GM12891 (cell line): ENCODE results near the gene SHLD2.
"Not testable (repeated sequence)": the region's sequence is repeated elsewhere in the genome, so short reads cannot be mapped to it uniquely, and the experiment has no call there.

ENCODE experiments used
- DNase-seq: peaks from one replicate; pipeline ENCODE4 v3.0.0; 2011; ENCODE audit warnings: low spot score; ENCODE audit not compliant: insufficient read length
- FAIRE-seq: peaks from 2 replicates; lab custom pipeline; 2011; peaks lifted over from hg19 to GRCh38; lab: Jason Lieb, UNC
- SPI1 ChIP-seq: IDR thresholded peaks from 2 replicates; pipeline ENCODE4 v1.6.1; 2011; ENCODE audit warnings: low read depth, low read length, control low read depth

SHLD2 gene

DNA sequence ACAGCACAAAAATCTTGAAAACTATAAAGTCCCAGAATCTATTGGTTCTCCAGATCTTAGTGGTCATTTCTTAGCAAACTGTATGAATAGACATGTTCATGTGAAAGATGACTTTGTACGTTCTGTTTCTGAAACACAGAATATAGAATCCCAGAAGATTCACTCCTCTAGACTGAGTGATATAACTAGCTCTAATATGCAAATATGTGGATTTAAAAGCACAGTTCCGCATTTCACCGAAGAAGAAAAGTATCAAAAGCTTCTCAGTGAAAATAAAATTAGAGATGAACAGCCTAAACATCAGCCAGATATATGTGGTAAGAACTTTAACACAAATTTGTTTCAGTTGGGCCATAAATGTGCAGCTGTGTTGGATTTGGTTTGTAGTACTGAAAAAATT lies 56.5 kb downstream of the SHLD2 start:
- not testable (repeated sequence) for FAIRE-seq
- peak; percentile 68 for TF ChIP-seq SPI1

DNA sequence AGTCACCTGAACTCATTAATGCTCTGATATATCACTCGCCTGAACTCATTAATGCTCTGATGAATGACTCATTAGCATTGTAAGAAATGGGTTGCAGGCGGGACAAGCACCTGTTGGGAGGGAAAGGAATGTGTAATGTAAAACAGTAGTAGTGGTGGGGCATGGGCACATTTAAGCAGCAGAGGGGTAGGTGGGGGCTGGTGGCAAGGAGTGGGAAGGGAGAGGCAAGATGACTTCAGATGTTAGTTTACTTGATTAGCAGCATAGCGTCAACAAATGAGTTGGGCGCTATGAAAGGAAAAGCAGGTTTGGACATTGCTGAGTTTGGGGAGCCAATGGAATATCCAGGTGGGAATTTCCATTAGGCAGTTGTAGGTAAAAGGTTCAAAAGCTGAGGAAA lies 61.8 kb downstream of the SHLD2 start:
- not testable (repeated sequence) for FAIRE-seq, DNase-seq

More for the DNA sequence above, 56.5 kb downstream of the SHLD2 start:
- DNase-seq = not testable (repeated sequence)

DNA sequence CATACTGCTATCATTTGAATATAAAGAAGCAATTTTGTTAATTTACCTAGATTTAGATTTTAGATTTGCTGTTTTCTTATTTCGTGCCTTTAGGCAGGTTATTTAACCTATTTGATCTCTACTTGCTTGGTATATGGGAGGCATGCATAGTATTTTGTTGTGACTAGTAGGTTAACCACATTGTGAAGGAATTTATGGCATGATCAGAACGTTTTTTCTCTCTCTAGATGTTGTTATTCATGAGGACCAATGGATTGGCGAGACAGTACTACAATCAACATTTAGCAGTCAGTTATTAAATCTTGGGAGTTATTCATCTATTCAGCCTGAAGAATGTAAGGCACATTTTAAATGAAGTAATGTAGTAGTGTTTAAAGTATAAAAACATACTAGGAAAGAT lies 62.8 kb downstream of the SHLD2 start:
- FAIRE-seq, DNase-seq: not testable (repeated sequence)

DNA sequence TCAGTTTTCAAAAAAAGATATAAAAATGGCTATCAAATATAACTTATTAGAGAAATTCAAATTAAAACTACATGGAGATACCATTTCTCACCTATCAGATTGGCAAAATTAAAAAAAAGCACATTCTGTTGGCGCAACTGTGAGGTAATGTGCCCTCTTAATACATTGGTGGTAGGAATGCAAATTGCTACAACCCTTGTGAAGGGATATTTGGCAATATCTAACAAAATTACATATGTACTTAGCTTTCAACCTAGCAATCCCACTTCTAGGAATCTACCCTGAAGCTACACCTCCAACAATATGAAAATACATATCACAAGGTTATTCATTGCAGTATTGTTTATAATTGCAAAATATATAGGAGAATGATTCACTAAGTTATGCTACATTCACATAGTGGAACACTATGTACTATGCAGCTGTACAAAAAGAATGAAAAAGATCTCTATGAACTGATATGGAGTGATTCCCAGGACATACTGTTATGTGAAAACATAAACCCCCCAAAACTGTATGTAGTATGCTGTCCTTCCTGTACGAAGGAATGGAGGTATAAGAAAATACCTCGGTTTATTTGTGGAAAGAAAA lies 67.8 kb downstream of the SHLD2 start:
- FAIRE-seq, DNase-seq: not testable (repeated sequence)

DNA sequence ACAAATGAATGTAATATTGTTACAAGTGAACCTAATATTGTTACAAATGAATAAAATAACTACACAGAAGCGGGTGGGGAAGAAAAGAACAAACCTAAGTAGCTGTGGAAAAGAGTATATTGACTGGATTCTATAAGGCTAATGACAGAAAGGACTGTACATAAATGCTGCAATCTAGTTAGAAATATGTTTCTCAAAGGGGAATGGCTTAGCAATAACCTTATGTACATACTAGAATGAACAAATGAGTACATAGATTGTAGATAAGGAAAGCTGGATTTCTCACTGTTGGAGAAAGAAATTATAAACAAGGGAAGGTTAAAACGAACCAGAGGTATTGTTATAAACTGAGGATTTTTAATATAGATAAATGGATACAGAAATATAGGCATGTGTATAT lies 68.4 kb downstream of the SHLD2 start:
- DNase-seq, FAIRE-seq: not testable (repeated sequence)

DNA sequence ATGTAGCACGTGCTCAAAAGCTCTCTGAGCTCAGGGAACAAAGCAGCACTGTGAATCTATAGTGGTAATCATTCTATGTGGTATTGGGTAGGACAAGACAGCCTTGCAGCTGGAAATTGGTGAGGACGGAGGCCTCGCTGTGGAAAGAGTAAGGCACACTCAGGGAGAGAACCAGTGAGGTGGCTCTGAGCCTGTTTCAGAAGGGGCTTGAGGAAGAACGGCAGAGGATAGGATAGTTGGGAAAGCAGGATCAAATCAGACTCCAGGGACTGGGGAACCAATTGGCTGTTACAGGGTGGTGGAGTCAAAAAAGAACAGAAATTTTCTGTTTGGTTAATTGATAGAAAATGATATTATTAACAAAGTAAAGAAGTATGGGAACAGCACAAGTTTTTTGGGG lies 74.9 kb downstream of the SHLD2 start:
- not testable (repeated sequence) for FAIRE-seq

DNA sequence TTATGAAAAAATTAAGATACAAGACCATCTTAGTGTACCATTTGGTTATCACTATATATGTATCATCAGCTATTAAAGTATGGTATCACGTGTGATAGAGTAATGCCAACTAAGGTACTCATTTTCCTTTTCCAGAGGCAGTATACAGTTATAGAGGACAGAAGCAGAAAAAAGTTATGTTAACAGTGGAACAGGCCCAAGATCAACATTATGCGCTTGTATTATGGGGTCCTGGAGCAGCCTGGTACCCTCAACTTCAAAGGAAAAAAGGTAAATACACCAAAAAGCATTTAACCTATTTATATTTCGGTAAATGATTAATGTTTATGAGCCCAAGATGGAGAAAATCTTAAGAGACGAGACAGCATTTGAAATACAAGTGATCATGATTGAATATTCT lies 75.7 kb downstream of the SHLD2 start:
- FAIRE-seq = not testable (repeated sequence)

More for the DNA sequence above, 74.9 kb downstream of the SHLD2 start:
- DNase-seq = not testable (repeated sequence)

DNA sequence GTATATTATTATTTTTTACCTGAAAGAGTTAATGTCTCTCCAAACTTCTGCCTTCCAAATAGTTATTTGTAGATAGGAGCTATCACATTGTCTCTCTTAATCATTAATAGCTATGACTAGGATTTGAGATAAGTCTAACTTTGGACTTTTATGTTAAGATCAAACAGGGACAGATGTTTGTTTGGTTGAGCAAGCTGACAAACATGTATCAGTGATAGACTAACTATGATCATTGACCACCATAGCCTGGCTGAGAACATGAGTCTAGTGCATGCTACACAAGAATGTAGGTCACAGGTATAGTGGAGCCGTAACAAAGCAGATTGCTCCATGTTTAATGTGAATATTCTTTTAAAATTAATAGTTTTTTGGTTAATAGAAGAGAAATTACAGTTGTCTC lies 76.7 kb downstream of the SHLD2 start:
- not testable (repeated sequence) for FAIRE-seq

More for the DNA sequence above, 75.7 kb downstream of the SHLD2 start:
- not testable (repeated sequence) for DNase-seq

DNA sequence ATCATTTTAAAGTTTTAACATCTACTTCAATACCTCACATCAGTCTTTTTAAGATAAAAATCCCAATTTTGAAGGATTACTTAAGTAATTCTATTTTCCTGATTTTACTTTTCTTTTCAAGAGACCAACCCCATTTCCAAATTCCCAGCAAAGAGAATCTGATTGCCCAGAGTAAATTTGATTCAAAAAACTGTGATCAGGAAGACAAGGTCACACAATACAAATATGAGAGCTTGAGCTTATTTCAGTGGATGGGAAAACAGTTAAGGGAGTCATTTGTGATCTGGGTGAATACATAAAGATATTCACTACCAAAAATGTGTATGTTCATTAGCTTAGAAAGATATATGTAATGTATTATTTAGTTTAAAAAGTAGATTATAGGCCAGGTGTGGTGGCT lies 77.2 kb downstream of the SHLD2 start:
- FAIRE-seq, DNase-seq: not testable (repeated sequence)

More for the DNA sequence above, 76.7 kb downstream of the SHLD2 start:
- not testable (repeated sequence) for DNase-seq

DNA sequence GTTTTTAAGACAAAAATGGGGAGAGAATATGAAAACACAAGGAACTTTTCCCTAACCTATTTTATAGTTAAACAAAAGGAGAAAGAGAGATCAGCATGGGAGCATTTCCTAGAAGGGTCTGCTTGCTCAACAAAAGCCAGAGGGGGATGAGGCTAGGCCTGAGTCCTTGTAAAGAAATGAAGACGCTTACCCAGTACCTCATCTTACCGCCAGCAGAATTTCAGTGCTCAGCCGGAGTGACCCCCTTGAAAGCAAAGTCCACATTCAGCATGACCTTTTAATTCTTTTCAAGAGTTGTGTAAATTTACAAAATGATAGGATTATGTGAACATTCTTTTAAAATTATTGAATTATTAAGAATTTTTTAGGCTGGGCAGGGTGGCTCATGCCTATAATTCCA lies 82.6 kb downstream of the SHLD2 start:
- not testable (repeated sequence) for FAIRE-seq, DNase-seq

DNA sequence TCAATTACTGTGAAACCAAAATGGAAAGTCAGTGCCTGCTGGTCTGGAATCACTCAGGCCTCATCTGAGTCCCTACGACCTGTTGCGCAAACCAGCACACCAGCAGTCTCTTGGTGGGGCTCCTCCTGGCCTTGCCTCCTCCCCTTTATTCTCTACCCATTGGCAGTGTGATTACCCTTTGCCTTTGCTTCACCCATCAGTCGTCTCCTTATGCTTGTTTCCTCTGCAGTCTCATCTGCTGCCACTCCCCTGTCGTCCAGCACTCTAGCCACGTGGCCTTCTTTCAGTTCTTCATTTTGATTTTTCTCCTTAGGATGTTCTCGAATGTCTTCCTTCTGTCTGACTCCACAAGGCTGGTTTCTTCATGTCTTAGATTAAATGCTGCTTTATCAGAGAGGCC lies 89.4 kb downstream of the SHLD2 start:
- not testable (repeated sequence) for FAIRE-seq, DNase-seq
- TF ChIP-seq SPI1 = peak; percentile 70

DNA sequence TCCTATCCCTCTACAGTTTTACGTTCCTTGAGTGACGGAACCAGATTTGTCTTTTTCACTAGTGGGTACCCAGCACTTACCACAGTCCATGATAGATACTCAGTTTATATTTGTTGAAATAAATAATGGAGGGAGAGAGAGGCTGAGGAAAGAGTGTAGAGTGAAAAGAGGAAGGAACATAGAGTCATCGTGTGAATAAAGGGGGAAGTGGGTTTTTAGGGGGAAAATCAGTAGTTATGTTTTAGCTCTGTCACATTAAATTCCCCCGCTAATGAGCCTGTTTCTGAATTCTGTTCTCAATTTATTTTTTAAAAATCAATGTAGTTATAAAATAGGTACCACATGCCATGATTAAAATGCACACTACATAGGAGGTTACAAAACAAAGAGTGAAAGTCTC lies 91.0 kb downstream of the SHLD2 start:
- TF ChIP-seq SPI1 = peak; percentile 40; the same call in 1 of the 2 replicates
- not testable (repeated sequence) for DNase-seq, FAIRE-seq

DNA sequence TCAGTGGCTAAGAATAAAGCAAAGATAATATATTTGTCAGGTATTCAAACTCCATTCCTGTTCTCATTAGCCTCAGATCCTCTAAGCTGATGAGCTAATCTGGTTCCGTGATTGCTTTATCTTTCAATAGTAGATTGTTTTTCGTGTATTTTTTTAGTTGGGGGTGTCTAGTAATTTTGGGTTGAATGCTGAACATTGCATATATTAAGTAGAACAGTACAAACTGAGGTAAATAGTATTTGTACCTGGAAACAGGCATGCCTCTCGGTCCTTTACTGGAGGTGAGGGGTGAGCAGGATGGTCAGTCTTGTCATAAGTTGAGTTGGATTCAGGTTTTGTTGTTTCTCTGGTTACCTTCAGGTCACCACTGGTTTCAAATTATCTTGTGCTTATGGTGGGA lies 92.6 kb downstream of the SHLD2 start:
- FAIRE-seq, DNase-seq: not testable (repeated sequence)

DNA sequence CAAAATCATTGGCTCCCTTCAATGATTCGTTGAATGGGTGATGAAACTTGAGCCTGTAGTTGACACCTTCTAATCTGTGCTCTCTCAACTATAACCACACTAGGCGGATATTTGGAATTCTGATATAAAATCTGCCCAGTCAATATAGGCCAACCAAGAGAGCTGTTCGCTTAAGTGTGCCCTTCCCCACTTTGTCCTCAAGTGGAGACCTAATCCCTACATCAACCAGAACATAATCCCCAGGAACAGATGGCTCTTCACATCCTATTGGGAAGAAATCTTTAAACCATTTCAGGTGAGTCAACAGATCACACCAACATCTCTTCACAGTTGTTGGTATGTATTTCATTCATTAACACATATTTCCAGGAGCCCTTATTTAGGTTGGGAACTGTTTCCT lies 96.8 kb downstream of the SHLD2 start:
- not testable (repeated sequence) for DNase-seq, FAIRE-seq

DNA sequence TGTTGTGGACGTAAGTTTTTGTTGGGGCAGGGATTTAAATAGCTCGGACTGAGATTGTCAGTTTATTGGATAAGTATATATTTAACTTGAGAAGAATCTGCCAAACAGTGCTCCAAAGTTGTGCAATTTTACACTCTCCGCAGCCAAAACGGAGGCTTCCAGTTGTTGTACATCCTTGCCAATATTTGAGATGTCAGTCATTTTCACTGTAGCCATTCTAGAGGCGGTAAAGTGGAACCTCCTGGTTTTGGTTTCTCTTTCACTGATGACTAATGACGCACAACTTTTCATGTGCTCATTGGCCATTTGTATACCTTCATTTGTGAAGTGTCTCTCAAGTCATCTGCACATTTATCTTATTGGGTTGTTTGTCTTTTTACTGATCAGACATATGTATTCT lies 105.9 kb downstream of the SHLD2 start:
- not testable (repeated sequence) for DNase-seq
- peak; percentile 72 for FAIRE-seq

DNA sequence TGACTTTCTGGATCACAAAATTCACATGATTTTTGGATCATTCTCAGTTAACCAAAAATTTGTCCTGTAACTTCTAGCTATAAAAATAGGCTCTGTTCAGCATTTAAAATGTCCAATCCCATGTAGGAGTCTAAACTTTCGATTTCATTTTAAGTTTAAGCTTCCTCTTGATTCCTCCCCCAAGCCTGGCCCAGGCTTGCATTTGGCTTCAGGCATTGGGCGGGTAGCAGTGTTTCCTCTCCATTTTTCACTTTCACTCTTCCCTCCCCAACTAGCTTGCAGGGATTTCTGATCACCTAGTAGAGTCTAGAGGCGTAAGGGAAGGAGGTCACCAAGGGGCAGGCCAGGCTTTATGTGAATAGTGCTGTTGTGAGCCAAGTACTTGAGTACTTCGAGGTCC lies 109.8 kb downstream of the SHLD2 start:
- FAIRE-seq = peak; percentile 66
- DNase-seq = not testable (repeated sequence)

DNA sequence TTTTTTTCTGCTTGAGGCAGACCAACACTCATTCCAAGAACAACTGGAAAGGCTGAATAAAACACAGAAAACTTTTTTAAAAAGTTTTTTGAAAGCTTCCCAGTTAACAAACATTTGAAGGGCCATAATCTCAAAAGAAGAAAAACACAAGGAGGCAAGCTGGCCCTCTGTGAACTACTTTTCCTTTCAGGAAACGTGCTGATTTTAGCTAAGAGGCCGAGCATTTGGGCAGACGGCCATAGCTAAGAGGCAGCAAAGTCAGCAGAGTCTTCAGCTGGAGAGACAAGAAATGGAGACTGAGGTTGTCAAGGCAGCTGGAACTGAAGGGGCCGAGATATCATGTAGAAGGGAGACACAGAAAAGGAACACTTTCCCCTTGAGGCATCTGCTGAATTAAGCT lies 111.9 kb downstream of the SHLD2 start:
- DNase-seq, FAIRE-seq: not testable (repeated sequence)

DNA sequence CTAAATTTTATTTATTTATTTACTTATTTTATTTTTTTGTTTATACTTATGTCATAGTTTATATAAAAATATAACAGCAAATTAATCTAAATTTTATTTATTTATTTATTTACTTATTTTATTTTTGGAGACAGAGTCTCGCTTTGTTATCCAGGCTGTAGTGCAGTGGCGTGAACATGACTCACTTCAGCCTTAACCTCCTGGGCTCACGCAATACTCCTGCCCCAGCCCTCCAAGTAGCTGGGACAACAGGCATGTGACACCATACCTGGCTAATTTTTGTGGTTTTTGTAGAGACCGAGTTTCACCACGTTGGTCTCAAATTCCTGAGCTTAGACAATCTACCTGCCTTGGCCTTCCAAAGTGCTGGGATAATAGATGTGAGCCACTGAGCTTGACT lies 115.3 kb downstream of the SHLD2 start:
- not testable (repeated sequence) for DNase-seq, FAIRE-seq

DNA sequence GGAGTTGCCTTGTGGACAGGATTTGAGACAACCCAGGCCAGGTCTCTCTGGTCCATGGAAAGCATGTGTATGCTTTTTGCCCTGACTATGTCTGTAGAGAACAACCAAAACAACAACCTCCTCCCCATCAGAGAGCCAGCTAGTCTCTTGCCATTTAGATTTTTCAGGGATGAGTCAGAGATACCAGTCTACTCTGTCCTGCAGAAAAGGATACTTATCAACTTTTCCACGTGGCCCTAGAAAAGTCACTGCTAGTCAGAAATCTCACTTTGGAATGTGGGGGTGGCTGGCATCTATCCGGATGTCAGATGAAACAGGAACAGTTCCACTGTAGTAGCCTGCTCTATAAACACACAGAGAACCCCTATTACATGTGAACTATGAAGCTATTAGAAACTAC lies 116.8 kb downstream of the SHLD2 start:
- not testable (repeated sequence) for FAIRE-seq, DNase-seq

DNA sequence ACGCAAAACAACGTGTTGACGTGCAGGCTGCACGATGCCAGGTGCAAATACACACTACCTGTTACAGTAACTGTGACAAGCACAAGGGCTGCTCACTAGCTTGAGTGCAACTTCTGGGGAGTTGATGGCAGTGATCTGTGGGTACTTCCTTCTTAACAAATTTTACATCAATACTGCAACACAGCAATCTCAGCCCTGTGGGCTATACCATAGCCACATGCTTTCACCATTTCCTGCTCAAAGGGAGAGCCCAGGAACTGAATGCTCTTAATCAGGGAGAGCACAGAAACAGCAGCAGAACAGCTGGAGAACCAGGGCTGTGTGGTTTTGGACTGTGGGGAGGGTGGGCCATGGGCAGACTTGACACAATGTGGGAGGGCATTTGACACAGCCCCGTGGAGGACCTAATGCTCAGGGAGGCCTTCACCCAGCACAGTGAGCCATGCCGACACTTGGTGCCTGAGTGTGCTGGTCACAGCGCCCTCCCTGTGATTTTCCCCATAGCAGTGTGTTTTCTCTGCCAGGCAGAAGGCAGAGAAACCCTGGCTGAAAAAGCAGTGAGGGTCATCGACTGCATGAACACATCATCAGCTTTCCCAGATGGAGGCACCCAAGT lies 118.3 kb downstream of the SHLD2 start:
- FAIRE-seq = not testable (repeated sequence)

More for the DNA sequence above, 118.3 kb downstream of the SHLD2 start:
- not testable (repeated sequence) for DNase-seq
